ENCODE measurements around the gene PRG2.
A peak's percentile ranks its signal among the peaks of the same experiment; 100 is the strongest.

PRG2 gene

GRCh38 chr11:57360991-57361390, 29.5 kb downstream of the PRG2 start:
- H3K27ac ChIP-seq, result no peak overlapping the region
- H3K4me2 ChIP-seq, result no peak overlapping the region
- H4K20me1 ChIP-seq, result no peaks in the 10 kb centered on the region
- H3K9me3 ChIP-seq, result no peaks in the 10 kb centered on the region
- no peaks in the 10 kb centered on the region for H3K36me3 ChIP-seq
- no peaks in the 10 kb centered on the region for H3K27me3 ChIP-seq
- H3K9ac ChIP-seq, result no peak overlapping the region
- no peak for TF ChIP-seq Cebpa-rat (IDR thresholded peaks at IDR 0.05)
- H3K4me1 ChIP-seq, result peaks cover 11% of the 10 kb centered on the region
- no peak overlapping the region for H3K4me3 ChIP-seq

DNA sequence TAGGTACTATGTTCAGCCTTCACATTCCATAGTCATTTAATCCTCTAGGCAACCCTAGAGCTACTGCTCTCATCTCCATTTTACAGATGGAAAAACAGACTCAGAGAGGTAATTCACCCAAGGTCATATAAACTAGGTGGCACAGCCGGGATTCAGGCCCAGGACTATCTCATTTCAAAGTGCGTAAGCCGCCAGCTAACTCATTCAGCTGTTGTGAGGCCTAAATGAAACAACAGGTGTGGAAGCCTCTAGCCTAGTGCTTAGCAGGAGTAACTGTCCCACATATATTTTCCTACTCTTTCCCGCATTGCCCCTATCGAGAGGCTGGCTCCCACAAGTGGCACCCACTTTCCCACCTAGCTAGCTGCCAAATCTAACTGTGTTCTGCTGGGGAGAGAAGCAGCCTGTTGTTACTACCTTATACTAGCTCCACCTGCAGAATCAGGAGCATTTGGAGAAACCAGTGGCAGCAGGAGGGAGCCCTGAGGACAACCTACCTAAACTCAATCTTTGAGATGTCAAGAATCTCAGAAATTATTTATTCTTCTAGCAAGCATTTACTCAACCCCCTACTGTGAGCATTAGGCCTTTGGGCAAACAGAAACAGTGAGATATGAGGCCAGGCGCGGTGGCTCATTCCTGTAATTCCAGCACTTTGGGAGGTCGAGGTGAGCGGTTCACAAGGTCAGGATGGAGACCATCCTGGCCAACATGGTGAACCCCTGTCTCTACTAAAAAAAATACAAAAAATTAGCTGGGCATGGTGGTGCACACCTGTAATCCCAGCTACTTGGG, 30.4 kb downstream of the PRG2 start:
- peaks cover 20% of the 10 kb centered on the region for H3K4me1 ChIP-seq
- no peaks in the 10 kb centered on the region for H3K9me3 ChIP-seq
- no peak overlapping the region for H3K9ac ChIP-seq
- no peaks in the 10 kb centered on the region for H3K36me3 ChIP-seq
- no peak overlapping the region for H3K4me2 ChIP-seq
- no peak overlapping the region for H3K4me3 ChIP-seq
- no peak overlapping the region for H3K27ac ChIP-seq
- H4K20me1 ChIP-seq, result no peaks in the 10 kb centered on the region
- no peak for TF ChIP-seq Cebpa-rat (IDR thresholded peaks at IDR 0.05)
- no peaks in the 10 kb centered on the region for H3K27me3 ChIP-seq

- TF ChIP-seq Cebpa-rat (IDR thresholded peaks at IDR 0.05), result no peak
- H3K9me3 ChIP-seq, result no peaks in the 10 kb centered on the region
- H3K4me3 ChIP-seq, result no peak overlapping the region
- no peaks in the 10 kb centered on the region for H3K36me3 ChIP-seq
- no peak overlapping the region for H3K27ac ChIP-seq
- peaks cover 27% of the 10 kb centered on the region for H3K4me1 ChIP-seq
- no peaks in the 10 kb centered on the region for H4K20me1 ChIP-seq
- H3K9ac ChIP-seq, result no peak overlapping the region
- H3K4me2 ChIP-seq, result no peak overlapping the region
- no peaks in the 10 kb centered on the region for H3K27me3 ChIP-seq
Measured at GRCh38 chr11:57359396-57359795, 31.1 kb downstream of the PRG2 start.

GRCh38 chr11:57358991-57359390, 31.5 kb downstream of the PRG2 start:
- H4K20me1 ChIP-seq, result no peaks in the 10 kb centered on the region
- H3K27me3 ChIP-seq, result no peaks in the 10 kb centered on the region
- no peak overlapping the region for H3K4me3 ChIP-seq
- no peak for TF ChIP-seq Cebpa-rat (IDR thresholded peaks at IDR 0.05)
- no peaks in the 10 kb centered on the region for H3K9me3 ChIP-seq
- no peak overlapping the region for H3K4me2 ChIP-seq
- H3K4me1 ChIP-seq, result peaks cover 31% of the 10 kb centered on the region
- no peaks in the 10 kb centered on the region for H3K36me3 ChIP-seq
- no peak overlapping the region for H3K9ac ChIP-seq
- H3K27ac ChIP-seq, result no peak overlapping the region

DNA sequence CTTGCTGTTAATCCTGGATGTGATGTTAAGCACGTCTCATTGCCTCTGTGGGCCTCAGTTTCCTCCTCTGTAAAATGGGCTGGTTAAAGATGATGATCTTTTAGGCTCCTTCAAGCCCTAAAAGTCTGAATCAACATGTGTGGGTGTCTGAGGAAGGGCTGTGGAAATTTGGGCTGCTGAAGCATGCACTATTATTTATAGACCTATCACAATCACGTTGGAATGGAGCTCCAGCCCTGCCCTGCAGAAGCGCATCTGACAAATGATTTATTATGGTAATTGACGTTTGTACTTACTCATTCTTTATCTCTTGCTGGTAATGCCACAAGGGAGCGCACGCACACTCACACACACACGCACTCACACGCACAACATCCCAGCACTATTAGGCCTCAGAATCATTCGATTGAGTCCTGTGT, 31.9 kb downstream of the PRG2 start:
- H3K9ac ChIP-seq, result no peak overlapping the region

DNA sequence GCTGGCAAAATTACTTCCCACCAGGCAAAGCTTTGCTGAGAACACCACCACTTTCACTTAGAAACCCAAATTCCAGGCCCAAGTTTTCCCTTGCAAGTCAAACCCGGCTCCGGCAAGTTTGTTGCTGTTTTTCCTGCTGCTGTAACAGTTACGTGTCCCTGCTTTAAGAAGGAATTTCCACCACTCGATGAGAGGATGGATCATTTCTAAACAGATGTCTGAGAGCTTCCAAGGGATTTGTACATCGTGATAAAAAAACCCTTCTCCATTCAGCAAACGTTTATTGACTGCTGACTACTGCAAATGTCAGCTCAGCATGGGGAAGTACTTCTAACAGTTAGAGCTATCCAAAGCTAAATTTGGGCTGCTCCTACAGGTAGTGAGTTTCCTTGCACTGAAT, 32.6 kb downstream of the PRG2 start:
- H3K9ac ChIP-seq, result no peak overlapping the region
- no peaks in the 10 kb centered on the region for H3K36me3 ChIP-seq
- H3K4me1 ChIP-seq, result peaks cover 38% of the 10 kb centered on the region
- TF ChIP-seq Cebpa-rat (IDR thresholded peaks at IDR 0.05), result no peak
- H3K27ac ChIP-seq, result no peak overlapping the region
- no peak overlapping the region for H3K4me2 ChIP-seq
- 0 out of 2 replicates have a peak, but pooled peaks cover under 1% of the 10 kb centered on the region for H3K9me3 ChIP-seq
- H3K27me3 ChIP-seq, result no peaks in the 10 kb centered on the region
- H3K4me3 ChIP-seq, result no peak overlapping the region
- H4K20me1 ChIP-seq, result no peaks in the 10 kb centered on the region

More for the DNA sequence above, 31.9 kb downstream of the PRG2 start:
- no peak for TF ChIP-seq Cebpa-rat (IDR thresholded peaks at IDR 0.05)
- Histone ChIP-seq H3K27me3 (no peaks in the 10 kb centered on the region), H3K9me3 (no peaks in the 10 kb centered on the region), H3K4me1 (peaks cover 36% of the 10 kb centered on the region), H3K27ac (no peak overlapping the region), H3K4me2 (no peak overlapping the region), H3K4me3 (no peak overlapping the region), H3K36me3 (no peaks in the 10 kb centered on the region), H4K20me1 (no peaks in the 10 kb centered on the region)

- no peak for TF ChIP-seq Cebpa-rat (IDR thresholded peaks at IDR 0.05)
- Histone ChIP-seq H3K4me2 (no peak overlapping the region), H3K9me3 (0 out of 2 replicates have a peak, but pooled peaks cover 4% of the 10 kb centered on the region), H3K27me3 (no peaks in the 10 kb centered on the region), H3K4me1 (peaks cover 38% of the 10 kb centered on the region), H3K27ac (no peak overlapping the region), H3K36me3 (no peaks in the 10 kb centered on the region), H3K9ac (no peak overlapping the region), H4K20me1 (no peaks in the 10 kb centered on the region), H3K4me3 (no peak overlapping the region)
Measured at GRCh38 chr11:57357310-57357709, 33.1 kb downstream of the PRG2 start.

DNA sequence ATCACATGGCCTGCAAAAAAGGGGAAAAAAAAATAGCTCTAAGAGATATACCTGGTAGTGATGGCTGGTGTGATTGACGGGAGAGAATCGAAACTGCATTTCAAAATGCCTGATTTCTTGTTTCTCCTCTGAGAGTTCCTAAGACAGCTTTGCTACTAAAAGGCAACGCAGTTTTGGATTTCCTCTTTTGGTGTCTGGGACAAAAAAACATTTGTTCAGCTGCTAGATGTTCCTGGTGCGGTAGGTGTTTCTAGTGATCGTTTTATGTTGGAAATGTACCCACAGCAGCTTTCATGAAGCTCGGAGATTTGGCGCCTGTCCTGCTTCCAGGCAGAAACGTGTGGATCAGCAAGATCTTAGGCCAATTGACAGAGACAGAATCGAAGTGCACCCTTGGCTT, 34.2 kb downstream of the PRG2 start:
- Histone ChIP-seq H3K27me3 (no peaks in the 10 kb centered on the region), H3K9me3 (peaks cover 10% of the 10 kb centered on the region), H3K4me1 (peaks cover 38% of the 10 kb centered on the region), H3K4me3 (no peak overlapping the region), H4K20me1 (no peaks in the 10 kb centered on the region), H3K36me3 (no peaks in the 10 kb centered on the region), H3K4me2 (peak overlapping the region; percentile 88), H3K27ac (no peak overlapping the region), H3K9ac (no peak overlapping the region)
- TF ChIP-seq Cebpa-rat (IDR thresholded peaks at IDR 0.05), result no peak

- H3K9me3 ChIP-seq, result peaks cover 25% of the 10 kb centered on the region
Measured at GRCh38 chr11:57354699-57355098, 35.8 kb downstream of the PRG2 start.

DNA sequence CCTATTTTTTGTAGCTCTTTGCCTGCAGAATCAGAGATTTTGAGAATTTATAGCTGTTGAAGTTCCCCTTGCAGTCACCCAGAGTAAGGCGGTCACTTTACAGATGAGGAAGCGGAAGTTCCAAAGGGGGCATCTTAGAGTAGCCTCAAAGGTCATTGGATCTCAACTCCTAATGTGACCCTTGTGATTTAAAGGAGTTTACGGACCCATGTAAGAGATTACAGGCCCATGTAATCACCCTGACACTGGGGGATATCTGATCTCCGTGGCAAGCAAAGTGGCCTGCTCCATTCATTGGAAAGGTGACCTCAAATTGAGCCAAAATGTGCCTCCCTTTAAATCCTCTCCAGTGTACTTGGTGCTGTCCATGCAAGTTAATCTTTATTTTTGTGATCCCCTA, 36.6 kb downstream of the PRG2 start:
- Histone ChIP-seq H3K4me1 (peaks cover 38% of the 10 kb centered on the region), H3K27me3 (no peaks in the 10 kb centered on the region), H3K27ac (peak overlapping the region; percentile 69), H3K4me2 (peak overlapping the region; percentile 88), H3K9me3 (peaks cover 25% of the 10 kb centered on the region), H3K36me3 (no peaks in the 10 kb centered on the region), H4K20me1 (no peaks in the 10 kb centered on the region), H3K4me3 (no peak overlapping the region), H3K9ac (peak overlapping the region; percentile 50; the same call in 1 of the 2 replicates)
- no peak for TF ChIP-seq Cebpa-rat (IDR thresholded peaks at IDR 0.05)

More at GRCh38 chr11:57354699-57355098, 35.8 kb downstream of the PRG2 start:
- H3K9ac ChIP-seq, result peak overlapping the region; percentile 50; the same call in 1 of the 2 replicates
- H3K4me2 ChIP-seq, result peak overlapping the region; percentile 88
- peaks cover 38% of the 10 kb centered on the region for H3K4me1 ChIP-seq
- no peaks in the 10 kb centered on the region for H4K20me1 ChIP-seq
- no peaks in the 10 kb centered on the region for H3K36me3 ChIP-seq
- TF ChIP-seq Cebpa-rat (IDR thresholded peaks at IDR 0.05), result peak; percentile 73
- H3K27ac ChIP-seq, result peak overlapping the region; percentile 69
- H3K4me3 ChIP-seq, result no peak overlapping the region
- H3K27me3 ChIP-seq, result no peaks in the 10 kb centered on the region

Data from BLaER1 (cell line).